ENCODE results near the gene ZNF71. TPM values are rescaled to one million over a fixed set of nuclear protein-coding genes. Genes with fewer than 3 reads are reported as not detected.

ZNF71 gene
- total RNA-seq, 4 donors from 2014 or later: 4.4 to 10.5 (median 5.6) TPM

- Histone ChIP-seq H3K27me3 (no peaks in the 10 kb centered on the region), H3K9me3 (peaks cover 38 to 53% of the 10 kb centered on the region in 2 donors), H3K27ac (no peak overlapping the region), H3K36me3 (peaks cover 0 to 32% (median 15%) of the 10 kb centered on the region in 4 donors), H3K4me1 (no peaks in the 10 kb centered on the region), H3K4me3 (no peak overlapping the region)
- no peak for DNase-seq
- no peak for TF ChIP-seq CTCF (IDR thresholded peaks at IDR 0.05)
- no peak for TF ChIP-seq POLR2AphosphoS5 (IDR thresholded peaks at IDR 0.05)
- no peak for TF ChIP-seq EP300 (IDR thresholded peaks at IDR 0.05; ENCODE audit: low read depth)
- TF ChIP-seq POLR2A (IDR thresholded peaks at IDR 0.05): no peak
- 98% methylated on average over 37 of the region's 37 CpGs; no CpG with 5 or more reads in 1 of the 2 donors for WGBS, 2 donors (ENCODE audit: low coverage in 1 of 2)
- intact Hi-C loops (cut with DNase I; ENCODE audit: low total_unique reads) (loop anchor here (2.0 kb wide), 1 partner anchor 38 kb away; no protein-coding TSS in a partner anchor), in situ Hi-C loops (cut with MboI; ENCODE audit: low pct_ligation_motif_present in 1 of 4, low pct_unique_long_range_greater_than_20kb in 1 of 4, low sequenced_read_pairs in 3 of 4) (no loop called here)
These were observed 27.3 kb downstream of the ZNF71 start for GRCh38 chr19:56622374-56622773.

GRCh38 chr19:56623006-56623405 is 27.9 kb downstream of the ZNF71 start:
- 71 to 89% methylated on average over 1 to 9 of the region's 9 CpGs for WGBS, 2 donors (ENCODE audit: low coverage in 1 of 2)
- in situ Hi-C loops (cut with MboI; ENCODE audit: low pct_ligation_motif_present in 1 of 4, low pct_unique_long_range_greater_than_20kb in 1 of 4, low sequenced_read_pairs in 3 of 4): no loop called here
- TF ChIP-seq CTCF (IDR thresholded peaks at IDR 0.05) (no peak), POLR2AphosphoS5 (IDR thresholded peaks at IDR 0.05) (no peak), EP300 (IDR thresholded peaks at IDR 0.05; ENCODE audit: low read depth) (no peak)
- no peaks in the 10 kb centered on the region for H3K4me1 ChIP-seq
- H3K27ac ChIP-seq: no peak overlapping the region
- H3K4me3 ChIP-seq: no peak overlapping the region
- no peaks in the 10 kb centered on the region for H3K27me3 ChIP-seq
- peaks cover 0 to 32% (median 15%) of the 10 kb centered on the region in 4 donors for H3K36me3 ChIP-seq
- DNase-seq: no peak
- peaks cover 38 to 54% of the 10 kb centered on the region in 2 donors for H3K9me3 ChIP-seq
- intact Hi-C loops (cut with DNase I; ENCODE audit: low total_unique reads): loop anchor here (2.0 kb wide), 1 partner anchor 38 kb away; no protein-coding TSS in a partner anchor

GRCh38 chr19:56625708-56626107 is 30.6 kb downstream of the ZNF71 start:
- peaks cover 0 to 32% (median 15%) of the 10 kb centered on the region in 4 donors for H3K36me3 ChIP-seq
- WGBS, 2 donors (ENCODE audit: low coverage in 1 of 2): 95 to 100% methylated on average over 2 to 9 of the region's 9 CpGs
- TF ChIP-seq POLR2A (IDR thresholded peaks at IDR 0.05) (no peak), EP300 (IDR thresholded peaks at IDR 0.05; ENCODE audit: low read depth) (no peak), POLR2AphosphoS5 (IDR thresholded peaks at IDR 0.05) (no peak), CTCF (IDR thresholded peaks at IDR 0.05) (no peak)
- in situ Hi-C loops (cut with MboI; ENCODE audit: low pct_ligation_motif_present in 1 of 4, low pct_unique_long_range_greater_than_20kb in 1 of 4, low sequenced_read_pairs in 3 of 4) (no loop called here), intact Hi-C loops (cut with DNase I; ENCODE audit: low total_unique reads) (no loop called here)
- DNase-seq: no peak
- no peaks in the 10 kb centered on the region for H3K27me3 ChIP-seq
- H3K4me3 ChIP-seq: no peak overlapping the region
- no peak overlapping the region for H3K27ac ChIP-seq
- peaks cover 39 to 51% of the 10 kb centered on the region in 2 donors for H3K9me3 ChIP-seq
- H3K4me1 ChIP-seq: no peaks in the 10 kb centered on the region

- WGBS, 2 donors (ENCODE audit: low coverage in 1 of 2): 8 to 26% methylated on average over 1 of the region's 1 CpG
- intact Hi-C loops (cut with DNase I; ENCODE audit: low total_unique reads) (no loop called here), in situ Hi-C loops (cut with MboI; ENCODE audit: low pct_ligation_motif_present in 1 of 4, low pct_unique_long_range_greater_than_20kb in 1 of 4, low sequenced_read_pairs in 3 of 4) (no loop called here)
- no peak overlapping the region for H3K27ac ChIP-seq
- H3K27me3 ChIP-seq: no peaks in the 10 kb centered on the region
- no peak for DNase-seq
- no peaks in the 10 kb centered on the region for H3K36me3 ChIP-seq
- no peaks in the 10 kb centered on the region for H3K4me1 ChIP-seq
- H3K9me3 ChIP-seq: peaks cover 35 to 37% of the 10 kb centered on the region in 2 donors
- TF ChIP-seq CTCF (IDR thresholded peaks at IDR 0.05) (no peak), EP300 (IDR thresholded peaks at IDR 0.05; ENCODE audit: low read depth) (no peak), POLR2AphosphoS5 (IDR thresholded peaks at IDR 0.05) (no peak), POLR2A (IDR thresholded peaks at IDR 0.05) (no peak)
- no peak overlapping the region for H3K4me3 ChIP-seq
These were observed 37.9 kb downstream of the ZNF71 start for GRCh38 chr19:56633021-56633420.

All from transverse colon (tissue), 4 donors.